HepG2 (cell line): Measurements from ENCODE around the gene RASAL3. TPM values are rescaled to one million over a fixed set of nuclear protein-coding genes. Genes with fewer than 3 reads are reported as not detected.
A peak's percentile ranks its signal among the peaks of the same experiment; 100 is the strongest.

Experiments used
- FOXP1 ChIP-seq, 2 experiments: fragments of 450-650 bp in 1 of 2; IDR thresholded peaks; 2 replicates each; pipeline ENCODE4 v1.6.1; 2017 to 2018; ENCODE audit warnings: antibody characterized with exemption in 1 of 2
- RAD21 ChIP-seq: fragments of 450-650 bp; formaldehyde crosslinking; IDR thresholded peaks from 2 replicates; pipeline ENCODE4 v1.5.0; 2020; ENCODE audit warnings: mild to moderate bottlenecking
- RELA ChIP-seq: sonication (generic); formaldehyde crosslinking; IDR thresholded peaks from 2 replicates; pipeline ENCODE4 v1.4.0; 2020; ENCODE audit warnings: missing genetic modification reagents
- SUZ12 ChIP-seq: fragments of 150-350 bp; IDR thresholded peaks from 2 replicates; pipeline ENCODE4 v1.6.1; 2014; ENCODE audit warnings: low read depth, low read length
- THAP11 ChIP-seq: IDR thresholded peaks from 2 replicates; pipeline ENCODE4 v1.6.1; 2016; ENCODE audit warnings: missing biosample characterization, missing genetic modification reagents
- ZNF768 ChIP-seq: sonication (generic); formaldehyde crosslinking; IDR thresholded peaks from 2 replicates; pipeline ENCODE4 v1.4.0; 2020; ENCODE audit warnings: missing genetic modification reagents
- polyA plus RNA-seq, 8 experiments: library from polyadenylated mRNA; depleted of rRNA in 3 of 8; stranded (reverse) in 7 of 8; unstranded in 1 of 8; fragments of >200 nt; fragmentation: Illumina TruSeq in 4 of 8; extraction: Trizol in 4 of 8; gene quantifications; 2 replicates each; pipeline versions ENCODE4 v1.2.1 to v1.2.3, GENCODE V29; 2011 to 2016; ENCODE audit warnings: low read depth in 4 of 8, missing spikeins in 1 of 8, mixed read lengths in 1 of 8; ENCODE audit not compliant: insufficient read depth in 1 of 8
- total RNA-seq, 5 experiments: library from RNA; depleted of rRNA; stranded (reverse); fragments of >200 nt; fragmentation: Illumina TruSeq; extraction: Trizol; gene quantifications; 2 replicates each; pipeline ENCODE4 v1.2.3, GENCODE V29; 2016; ENCODE audit warnings: low read depth in 1 of 5
- TF ChIP-seq, protein P1 (sequence below), 2 experiments: sonication (generic) in 1 of 2; formaldehyde crosslinking in 1 of 2; IDR thresholded peaks; 2 replicates each; pipeline versions ENCODE4 v1.6.1 to v1.9.0; 2014 to 2022; ENCODE audit warnings: antibody characterized with exemption in 1 of 2, borderline replicate concordance in 1 of 2, inconsistent platforms in 1 of 2, low read depth in 1 of 2, missing genetic modification reagents in 1 of 2
- TF ChIP-seq, protein P2 (sequence below): sonication (generic); formaldehyde crosslinking; conservative IDR thresholded peaks from 2 replicates; pipeline ENCODE4 v1.4.0; 2020; ENCODE audit warnings: mild to moderate bottlenecking, missing genetic modification reagents, moderate library complexity
- TF ChIP-seq, protein P3 (sequence below), 2 experiments: sonication (generic) in 1 of 2; formaldehyde crosslinking in 1 of 2; IDR thresholded peaks; 2 replicates each; pipeline versions ENCODE4 v1.5.1 to v1.6.1; 2011 to 2020; ENCODE audit warnings: borderline replicate concordance in 1 of 2, low read depth in 1 of 2, low read length in 1 of 2, mild to moderate bottlenecking in 1 of 2, missing genetic modification reagents in 1 of 2, moderate library complexity in 1 of 2
- TF ChIP-seq, protein P4 (sequence below): sonication (generic); formaldehyde crosslinking; IDR thresholded peaks from 2 replicates; pipeline ENCODE4 v1.4.0; 2020; ENCODE audit warnings: missing genetic modification reagents, low read depth, mild to moderate bottlenecking, borderline replicate concordance

Gene RASAL3
- total and polyA plus RNA-seq, 2 of the 13 experiments (the other 11 are each of a cell fraction or from before 2014, with no cell fraction given) = not detected

DNA sequence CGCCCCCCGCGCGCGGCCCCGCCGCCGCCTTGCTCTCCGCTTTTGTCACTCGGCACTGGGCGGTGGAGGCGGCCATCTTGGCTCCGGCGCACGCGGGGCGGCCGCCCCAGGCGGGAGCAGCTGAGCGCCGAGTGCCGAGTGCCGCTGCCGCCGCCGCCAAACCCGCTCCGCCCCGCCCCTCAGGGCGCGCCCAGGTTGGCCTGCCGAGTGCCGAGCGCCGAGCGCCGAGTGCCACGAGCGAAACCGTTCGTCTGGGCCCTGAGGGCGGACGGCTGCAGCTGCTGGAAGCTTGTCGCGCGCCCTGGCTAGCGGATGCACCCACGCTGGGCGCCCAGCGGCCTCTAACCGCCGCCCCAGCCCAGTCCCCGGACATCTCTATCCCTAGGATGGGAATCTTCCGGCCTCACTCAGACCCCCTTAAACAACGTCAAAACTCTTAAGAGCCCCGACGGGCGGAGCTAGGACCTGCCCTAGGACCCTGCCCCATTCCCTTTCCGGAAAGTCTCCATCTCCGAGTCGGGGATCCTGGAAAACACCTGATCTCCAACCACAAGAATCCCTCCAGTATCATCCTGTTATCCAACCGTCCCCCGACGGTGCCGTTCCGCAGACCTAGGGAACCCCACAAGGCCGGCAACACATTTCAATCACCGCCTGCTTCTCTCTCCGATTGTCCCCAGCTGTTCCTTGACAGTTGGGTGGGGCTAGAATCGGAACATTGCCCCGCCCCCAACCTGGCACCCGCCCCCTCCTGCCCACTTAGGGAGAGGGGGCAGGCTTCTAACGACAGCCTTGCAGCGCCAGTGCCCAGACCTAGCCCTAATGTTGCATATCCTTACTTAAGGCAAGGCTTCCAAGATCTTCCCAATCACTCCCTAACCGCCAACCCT, 31.5 kb downstream of the RASAL3 start (continued):
- TF ChIP-seq SUZ12 = no peak
- TF ChIP-seq, protein P1, sequence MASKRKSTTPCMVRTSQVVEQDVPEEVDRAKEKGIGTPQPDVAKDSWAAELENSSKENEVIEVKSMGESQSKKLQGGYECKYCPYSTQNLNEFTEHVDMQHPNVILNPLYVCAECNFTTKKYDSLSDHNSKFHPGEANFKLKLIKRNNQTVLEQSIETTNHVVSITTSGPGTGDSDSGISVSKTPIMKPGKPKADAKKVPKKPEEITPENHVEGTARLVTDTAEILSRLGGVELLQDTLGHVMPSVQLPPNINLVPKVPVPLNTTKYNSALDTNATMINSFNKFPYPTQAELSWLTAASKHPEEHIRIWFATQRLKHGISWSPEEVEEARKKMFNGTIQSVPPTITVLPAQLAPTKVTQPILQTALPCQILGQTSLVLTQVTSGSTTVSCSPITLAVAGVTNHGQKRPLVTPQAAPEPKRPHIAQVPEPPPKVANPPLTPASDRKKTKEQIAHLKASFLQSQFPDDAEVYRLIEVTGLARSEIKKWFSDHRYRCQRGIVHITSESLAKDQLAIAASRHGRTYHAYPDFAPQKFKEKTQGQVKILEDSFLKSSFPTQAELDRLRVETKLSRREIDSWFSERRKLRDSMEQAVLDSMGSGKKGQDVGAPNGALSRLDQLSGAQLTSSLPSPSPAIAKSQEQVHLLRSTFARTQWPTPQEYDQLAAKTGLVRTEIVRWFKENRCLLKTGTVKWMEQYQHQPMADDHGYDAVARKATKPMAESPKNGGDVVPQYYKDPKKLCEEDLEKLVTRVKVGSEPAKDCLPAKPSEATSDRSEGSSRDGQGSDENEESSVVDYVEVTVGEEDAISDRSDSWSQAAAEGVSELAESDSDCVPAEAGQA (IDR thresholded peaks at IDR 0.05; ENCODE audit: low read depth) = peak; percentile 78
- TF ChIP-seq, protein P1 (CRISPR knock-in tag; IDR thresholded peaks at IDR 0.05; ENCODE audit: borderline replicate concordance) = no peak
- TF ChIP-seq ZNF768 (CRISPR knock-in tag) = peak; percentile 54; the same call in 1 of the 2 replicates
- no peak for TF ChIP-seq FOXP1 (IDR thresholded peaks at IDR 0.05)
- TF ChIP-seq FOXP1 (CRISPR knock-in tag; IDR thresholded peaks at IDR 0.05) = no peak
- TF ChIP-seq, protein P2, sequence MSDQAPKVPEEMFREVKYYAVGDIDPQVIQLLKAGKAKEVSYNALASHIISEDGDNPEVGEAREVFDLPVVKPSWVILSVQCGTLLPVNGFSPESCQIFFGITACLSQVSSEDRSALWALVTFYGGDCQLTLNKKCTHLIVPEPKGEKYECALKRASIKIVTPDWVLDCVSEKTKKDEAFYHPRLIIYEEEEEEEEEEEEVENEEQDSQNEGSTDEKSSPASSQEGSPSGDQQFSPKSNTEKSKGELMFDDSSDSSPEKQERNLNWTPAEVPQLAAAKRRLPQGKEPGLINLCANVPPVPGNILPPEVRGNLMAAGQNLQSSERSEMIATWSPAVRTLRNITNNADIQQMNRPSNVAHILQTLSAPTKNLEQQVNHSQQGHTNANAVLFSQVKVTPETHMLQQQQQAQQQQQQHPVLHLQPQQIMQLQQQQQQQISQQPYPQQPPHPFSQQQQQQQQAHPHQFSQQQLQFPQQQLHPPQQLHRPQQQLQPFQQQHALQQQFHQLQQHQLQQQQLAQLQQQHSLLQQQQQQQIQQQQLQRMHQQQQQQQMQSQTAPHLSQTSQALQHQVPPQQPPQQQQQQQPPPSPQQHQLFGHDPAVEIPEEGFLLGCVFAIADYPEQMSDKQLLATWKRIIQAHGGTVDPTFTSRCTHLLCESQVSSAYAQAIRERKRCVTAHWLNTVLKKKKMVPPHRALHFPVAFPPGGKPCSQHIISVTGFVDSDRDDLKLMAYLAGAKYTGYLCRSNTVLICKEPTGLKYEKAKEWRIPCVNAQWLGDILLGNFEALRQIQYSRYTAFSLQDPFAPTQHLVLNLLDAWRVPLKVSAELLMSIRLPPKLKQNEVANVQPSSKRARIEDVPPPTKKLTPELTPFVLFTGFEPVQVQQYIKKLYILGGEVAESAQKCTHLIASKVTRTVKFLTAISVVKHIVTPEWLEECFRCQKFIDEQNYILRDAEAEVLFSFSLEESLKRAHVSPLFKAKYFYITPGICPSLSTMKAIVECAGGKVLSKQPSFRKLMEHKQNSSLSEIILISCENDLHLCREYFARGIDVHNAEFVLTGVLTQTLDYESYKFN (CRISPR knock-in tag) = no peak
- peak; percentile 67 for TF ChIP-seq RAD21 (CRISPR knock-in tag)
- TF ChIP-seq RELA = no peak
- TF ChIP-seq, protein P3, sequence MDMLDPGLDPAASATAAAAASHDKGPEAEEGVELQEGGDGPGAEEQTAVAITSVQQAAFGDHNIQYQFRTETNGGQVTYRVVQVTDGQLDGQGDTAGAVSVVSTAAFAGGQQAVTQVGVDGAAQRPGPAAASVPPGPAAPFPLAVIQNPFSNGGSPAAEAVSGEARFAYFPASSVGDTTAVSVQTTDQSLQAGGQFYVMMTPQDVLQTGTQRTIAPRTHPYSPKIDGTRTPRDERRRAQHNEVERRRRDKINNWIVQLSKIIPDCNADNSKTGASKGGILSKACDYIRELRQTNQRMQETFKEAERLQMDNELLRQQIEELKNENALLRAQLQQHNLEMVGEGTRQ (IDR thresholded peaks at IDR 0.05; ENCODE audit: low read depth, low read length) = no peak
- TF ChIP-seq, protein P3 (CRISPR knock-in tag; IDR thresholded peaks at IDR 0.05; ENCODE audit: borderline replicate concordance) = no peak
- TF ChIP-seq, protein P4, sequence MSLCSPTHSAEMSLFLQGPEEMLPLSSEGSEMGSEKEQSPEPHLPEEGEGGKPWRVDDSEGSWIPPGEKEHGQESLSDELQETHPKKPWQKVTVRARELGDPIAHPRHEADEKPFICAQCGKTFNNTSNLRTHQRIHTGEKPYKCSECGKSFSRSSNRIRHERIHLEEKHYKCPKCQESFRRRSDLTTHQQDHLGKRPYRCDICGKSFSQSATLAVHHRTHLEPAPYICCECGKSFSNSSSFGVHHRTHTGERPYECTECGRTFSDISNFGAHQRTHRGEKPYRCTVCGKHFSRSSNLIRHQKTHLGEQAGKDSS (CRISPR knock-in tag) = peak; percentile 57; the same call in 1 of the 2 replicates
- TF ChIP-seq THAP11 (CRISPR knock-in tag) = peak; percentile 82
